IgD-negative memory B cell (primary cell): ENCODE results near the gene C11orf65. TPM values are rescaled to one million over a fixed set of nuclear protein-coding genes. Genes with fewer than 3 reads are reported as not detected.
A peak's percentile ranks its signal among the peaks of the same experiment; 100 is the strongest.
"Not testable (repeated sequence)": the region's sequence is repeated elsewhere in the genome, so short reads cannot be mapped to it uniquely, and the experiment has no call there.

Experiments used
- H3K27ac Mint-ChIP-seq, 3 donors: one replicate each; pipeline ENCODE4 v1.8.0; 2020 to 2022; ENCODE audit warnings: mild to moderate bottlenecking in 3 of 3, mixed read lengths in 3 of 3, moderate library complexity in 1 of 3
- H3K27me3 Mint-ChIP-seq: one replicate; pipeline ENCODE4 v1.8.0; 2021; ENCODE audit warnings: mixed read lengths
- H3K36me3 Mint-ChIP-seq: one replicate; pipeline ENCODE4 v1.8.0; 2020; ENCODE audit warnings: mild to moderate bottlenecking, mixed read lengths
- H3K4me1 Mint-ChIP-seq, 3 donors: one replicate each; pipeline ENCODE4 v1.8.0; 2020 to 2022; ENCODE audit warnings: mixed read lengths in 3 of 3, mild to moderate bottlenecking in 1 of 3
- H3K4me3 Mint-ChIP-seq, 4 donors: one replicate each; pipeline ENCODE4 v1.8.0; 2020 to 2022; ENCODE audit warnings: mild to moderate bottlenecking in 4 of 4, mixed read lengths in 4 of 4, moderate library complexity in 3 of 4
- H3K9me3 Mint-ChIP-seq, 3 donors: one replicate each; pipeline ENCODE4 v1.8.0; 2020 to 2021; ENCODE audit warnings: mixed read lengths in 3 of 3, mild to moderate bottlenecking in 1 of 3
- polyA plus RNA-seq: library from polyadenylated mRNA; unstranded; fragments of 300-500 nt; fragmentation: Illumina TruSeq; gene quantifications from one replicate; pipeline ENCODE4 v1.2.3, GENCODE V29; 2021

The C11orf65 gene
- polyA plus RNA-seq, 1 donor from 2014 or later, result 0.86 TPM

DNA sequence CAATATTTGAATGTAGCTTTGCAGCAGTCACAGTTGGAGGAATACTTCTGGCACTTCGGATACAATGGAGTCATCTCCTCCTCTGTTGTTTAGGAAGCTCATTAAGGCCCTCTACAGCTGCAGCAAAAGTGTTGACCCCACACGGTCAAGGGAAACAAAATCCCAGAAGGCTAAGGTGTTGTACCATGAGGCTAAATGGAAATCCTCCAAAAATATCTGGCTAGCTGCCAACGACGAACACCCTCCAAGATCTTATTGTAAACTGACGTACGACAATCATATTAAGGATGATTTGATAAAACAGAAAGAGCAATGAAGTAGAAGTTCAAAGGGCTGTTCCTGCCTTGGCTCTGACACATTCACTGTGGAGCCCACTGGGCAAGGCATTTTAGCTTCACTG, 26.9 kb upstream of the C11orf65 start:
- H3K9me3 Mint-ChIP-seq, result no peaks in the 10 kb centered on the region
- no peaks in the 10 kb centered on the region for H3K27me3 Mint-ChIP-seq
- peaks cover 3% of the 10 kb centered on the region for H3K36me3 Mint-ChIP-seq
- peak overlapping the region in 1 of 3 donors; percentile 2 for H3K27ac Mint-ChIP-seq
- H3K4me3 Mint-ChIP-seq, result peak overlapping the region in 1 of 4 donors; percentile 31
- peaks cover 11 to 18% (median 13%) of the 10 kb centered on the region in 3 donors for H3K4me1 Mint-ChIP-seq

DNA sequence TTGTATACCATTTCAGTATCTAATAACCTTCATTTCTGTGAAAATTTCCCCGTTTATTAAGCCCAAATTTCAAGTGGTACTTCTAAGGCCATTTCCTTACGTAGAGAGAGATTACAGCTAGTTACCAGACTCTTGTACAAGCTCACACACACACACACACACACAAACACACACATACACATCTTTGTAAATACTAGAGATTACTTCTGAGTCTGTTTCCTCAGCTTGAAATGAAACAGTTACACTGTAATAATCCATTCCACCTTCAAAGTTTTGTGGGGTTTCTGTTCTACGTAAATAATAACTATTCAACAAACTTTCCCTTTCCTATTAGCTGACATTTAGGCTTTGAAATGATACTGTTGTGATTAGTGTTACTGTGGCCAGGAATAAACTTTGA, 24.6 kb upstream of the C11orf65 start:
- no peak overlapping the region for H3K27ac Mint-ChIP-seq
- H3K4me1 Mint-ChIP-seq, result peaks cover 3 to 17% (median 6%) of the 10 kb centered on the region in 3 donors
- no peak overlapping the region for H3K4me3 Mint-ChIP-seq
- no peaks in the 10 kb centered on the region for H3K27me3 Mint-ChIP-seq
- H3K9me3 Mint-ChIP-seq, result no peaks in the 10 kb centered on the region
- H3K36me3 Mint-ChIP-seq, result peaks cover 7% of the 10 kb centered on the region

DNA sequence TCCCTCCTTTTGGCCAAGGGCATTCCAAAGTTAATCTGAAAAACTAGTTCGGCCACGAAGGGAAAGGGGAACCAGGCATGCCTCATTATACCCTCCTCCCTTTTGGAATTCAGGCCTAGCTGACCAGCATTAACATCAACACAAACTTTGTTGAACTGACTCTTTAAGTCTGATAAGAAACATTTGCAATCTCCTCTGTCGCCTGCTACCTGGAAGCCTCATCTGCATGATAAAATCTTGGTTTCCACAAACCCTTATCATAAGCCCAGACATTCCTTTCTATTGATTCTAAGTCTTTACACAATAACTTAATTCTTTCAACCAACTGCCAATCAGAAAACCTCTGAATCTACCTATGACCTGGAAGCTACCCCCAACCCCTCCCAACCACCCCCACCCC, 19.5 kb upstream of the C11orf65 start:
- H3K27ac Mint-ChIP-seq, result no peak overlapping the region
- no peaks in the 10 kb centered on the region for H3K27me3 Mint-ChIP-seq
- no peak overlapping the region for H3K4me3 Mint-ChIP-seq
- H3K4me1 Mint-ChIP-seq, result no peaks in the 10 kb centered on the region
- H3K36me3 Mint-ChIP-seq, result peaks cover 10% of the 10 kb centered on the region
- H3K9me3 Mint-ChIP-seq, result no peaks in the 10 kb centered on the region

- H3K36me3 Mint-ChIP-seq, result peaks cover 10% of the 10 kb centered on the region
- H3K9me3 Mint-ChIP-seq, result no peaks in the 10 kb centered on the region
- H3K27ac Mint-ChIP-seq, result no peak overlapping the region
- H3K4me1 Mint-ChIP-seq, result no peaks in the 10 kb centered on the region
- H3K27me3 Mint-ChIP-seq, result no peaks in the 10 kb centered on the region
- H3K4me3 Mint-ChIP-seq, result no peak overlapping the region
Observed at GRCh38 chr11:108486331-108486730, 19.0 kb upstream of the C11orf65 start.

- H3K4me3 Mint-ChIP-seq, result no peak overlapping the region
- no peaks in the 10 kb centered on the region for H3K9me3 Mint-ChIP-seq
- no peaks in the 10 kb centered on the region for H3K27me3 Mint-ChIP-seq
- H3K36me3 Mint-ChIP-seq, result peaks cover 8% of the 10 kb centered on the region
- peak overlapping the region in 1 of 3 donors; percentile 51 for H3K27ac Mint-ChIP-seq
- no peaks in the 10 kb centered on the region for H3K4me1 Mint-ChIP-seq
Observed at GRCh38 chr11:108483163-108483562, 15.8 kb upstream of the C11orf65 start.

DNA sequence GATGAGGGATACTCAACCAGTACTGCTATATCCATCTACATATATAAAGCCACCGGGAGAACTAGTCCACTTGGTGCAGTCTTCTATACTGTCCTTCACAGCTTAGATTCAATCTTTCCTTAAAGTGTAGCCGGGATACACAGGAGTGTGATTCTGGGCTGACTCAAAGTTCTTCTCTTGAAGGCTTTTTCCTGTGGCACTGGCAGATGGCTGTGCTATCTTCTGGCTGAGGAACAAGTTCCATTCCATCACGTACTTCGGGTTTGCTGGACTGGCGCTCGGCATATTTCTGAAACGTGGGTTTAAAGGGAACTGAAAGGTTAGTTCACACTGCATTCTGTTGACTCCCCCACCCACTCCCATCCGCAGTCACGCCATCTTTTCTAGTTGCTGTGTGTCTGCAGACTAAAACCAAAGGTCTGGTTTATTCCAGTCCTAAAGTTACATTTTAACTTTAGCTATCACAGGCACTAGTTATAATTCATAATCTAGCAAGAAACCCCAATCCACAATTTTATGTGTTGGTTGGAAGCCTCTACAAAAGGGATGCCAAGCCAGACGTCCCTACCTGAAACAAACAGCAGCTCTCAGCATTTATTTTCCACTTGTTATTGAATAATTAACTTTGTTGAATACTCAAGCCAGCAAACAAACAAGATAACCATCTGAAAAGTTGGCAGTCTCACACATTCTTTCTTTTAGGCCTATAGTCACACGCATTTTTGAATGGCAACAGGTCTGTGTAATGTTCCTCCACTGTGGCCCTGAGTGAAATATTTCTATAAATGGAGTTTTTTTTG, 7.5 kb upstream of the C11orf65 start:
- H3K9me3 Mint-ChIP-seq, result no peaks in the 10 kb centered on the region
- no peak overlapping the region for H3K4me3 Mint-ChIP-seq
- H3K27me3 Mint-ChIP-seq, result no peaks in the 10 kb centered on the region
- no peaks in the 10 kb centered on the region for H3K4me1 Mint-ChIP-seq
- H3K36me3 Mint-ChIP-seq, result peaks cover 5% of the 10 kb centered on the region
- H3K27ac Mint-ChIP-seq, result no peak overlapping the region

GRCh38 chr11:108472681-108473080, 5.4 kb upstream of the C11orf65 start:
- H3K4me1 Mint-ChIP-seq, result peaks cover 0 to 5% (median 2%) of the 10 kb centered on the region in 3 donors
- H3K9me3 Mint-ChIP-seq, result no peaks in the 10 kb centered on the region
- no peak overlapping the region for H3K4me3 Mint-ChIP-seq
- no peaks in the 10 kb centered on the region for H3K27me3 Mint-ChIP-seq
- H3K27ac Mint-ChIP-seq, result no peak overlapping the region
- H3K36me3 Mint-ChIP-seq, result peaks cover 5% of the 10 kb centered on the region

- Mint-ChIP-seq H3K4me1 (peaks cover 3 to 18% (median 4%) of the 10 kb centered on the region in 3 donors), H3K27ac (peak overlapping the region in 2 of 3 donors; percentile 95 to 100), H3K4me3 (peak overlapping the region; percentile 26 to 99 (median 95)), H3K27me3 (no peaks in the 10 kb centered on the region), H3K36me3 (no peaks in the 10 kb centered on the region), H3K9me3 (no peaks in the 10 kb centered on the region)
Observed at GRCh38 chr11:108468478-108468864, 1.1 kb upstream of the C11orf65 start.

GRCh38 chr11:108466405-108466804, 924 bp downstream of the C11orf65 start:
- Mint-ChIP-seq H3K4me3 (peak overlapping the region; percentile 92 to 99 (median 98)), H3K4me1 (peaks cover 3 to 18% (median 4%) of the 10 kb centered on the region in 3 donors), H3K27ac (peak overlapping the region; percentile 95 to 100 (median 99)), H3K36me3 (no peaks in the 10 kb centered on the region), H3K9me3 (no peaks in the 10 kb centered on the region), H3K27me3 (no peaks in the 10 kb centered on the region)

- Mint-ChIP-seq H3K27ac (no peak overlapping the region), H3K27me3 (no peaks in the 10 kb centered on the region), H3K4me3 (no peak overlapping the region), H3K36me3 (peaks cover 5% of the 10 kb centered on the region), H3K9me3 (peaks cover 6 to 11% (median 11%) of the 10 kb centered on the region in 3 donors), H3K4me1 (no peaks in the 10 kb centered on the region)
Observed at GRCh38 chr11:108453207-108453835, 14.0 kb downstream of the C11orf65 start.

DNA sequence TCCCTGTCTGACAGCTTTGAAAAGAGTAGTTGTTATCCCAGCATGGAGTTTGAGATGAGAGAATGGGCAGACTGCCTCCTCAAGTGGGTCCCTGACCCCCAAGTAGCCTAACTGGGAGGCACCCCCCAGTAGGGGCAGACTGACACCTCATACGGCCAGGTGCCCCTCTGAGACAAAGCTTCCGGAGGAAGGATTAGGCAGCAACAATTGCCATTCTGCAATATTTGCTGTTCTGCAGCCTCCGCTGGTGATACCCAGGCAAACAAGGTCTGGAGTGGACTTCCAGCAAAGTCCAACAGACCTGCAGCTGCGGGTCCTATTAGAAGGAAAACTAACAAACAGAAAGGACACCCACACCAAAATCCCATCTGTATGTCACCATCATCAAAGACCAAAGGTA, 25.9 kb downstream of the C11orf65 start:
- H3K9me3 Mint-ChIP-seq, result peaks cover 10 to 15% (median 15%) of the 10 kb centered on the region in 3 donors
- not testable (repeated sequence) for H3K27me3 Mint-ChIP-seq, H3K27ac Mint-ChIP-seq, H3K4me1 Mint-ChIP-seq, H3K4me3 Mint-ChIP-seq, H3K36me3 Mint-ChIP-seq

GRCh38 chr11:108436594-108436993, 30.7 kb downstream of the C11orf65 start:
- Mint-ChIP-seq H3K27me3 (peaks cover under 1% of the 10 kb centered on the region), H3K4me1 (no peaks in the 10 kb centered on the region), H3K27ac (no peak overlapping the region), H3K4me3 (no peak overlapping the region), H3K9me3 (peaks cover 1 to 7% (median 6%) of the 10 kb centered on the region in 3 donors), H3K36me3 (peaks cover 4% of the 10 kb centered on the region)

GRCh38 chr11:108435066-108435465, 32.3 kb downstream of the C11orf65 start:
- Mint-ChIP-seq H3K9me3 (peaks cover 0 to 4% (median 1%) of the 10 kb centered on the region in 3 donors), H3K36me3 (peaks cover 4% of the 10 kb centered on the region), H3K4me1 (no peaks in the 10 kb centered on the region), H3K27ac (no peak overlapping the region), H3K4me3 (no peak overlapping the region), H3K27me3 (no peaks in the 10 kb centered on the region)

DNA sequence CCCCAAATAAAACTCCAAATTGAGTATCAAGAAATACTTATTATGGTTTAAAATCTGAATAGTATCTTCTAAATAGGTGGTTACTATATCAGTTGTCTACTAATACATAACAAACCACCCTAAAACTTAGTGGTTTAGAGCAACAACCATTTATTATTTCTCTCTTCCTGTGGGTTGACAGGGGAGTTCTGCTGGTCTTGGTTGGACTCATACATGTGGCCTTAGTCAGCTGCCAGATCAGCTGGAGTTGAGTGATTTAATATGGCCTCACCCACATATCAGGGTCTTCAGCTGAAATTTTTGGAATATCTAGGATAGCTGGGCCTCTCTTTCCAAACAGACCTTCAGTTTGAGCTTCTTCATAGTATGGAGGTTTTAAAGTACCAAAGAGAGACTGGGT, 34.5 kb downstream of the C11orf65 start:
- no peak overlapping the region for H3K27ac Mint-ChIP-seq
- H3K9me3 Mint-ChIP-seq, result peaks cover 0 to 9% (median 1%) of the 10 kb centered on the region in 3 donors
- H3K4me1 Mint-ChIP-seq, result no peaks in the 10 kb centered on the region
- peaks cover 2% of the 10 kb centered on the region for H3K36me3 Mint-ChIP-seq
- H3K4me3 Mint-ChIP-seq, result no peak overlapping the region
- H3K27me3 Mint-ChIP-seq, result no peaks in the 10 kb centered on the region

- Mint-ChIP-seq H3K27ac (no peak overlapping the region), H3K9me3 (peaks cover 0 to 9% (median 3%) of the 10 kb centered on the region in 3 donors), H3K4me3 (no peak overlapping the region), H3K27me3 (no peaks in the 10 kb centered on the region), H3K4me1 (no peaks in the 10 kb centered on the region), H3K36me3 (peaks cover 2% of the 10 kb centered on the region)
Observed at GRCh38 chr11:108431997-108432396, 35.3 kb downstream of the C11orf65 start.

- H3K4me1 Mint-ChIP-seq, result no peaks in the 10 kb centered on the region
- H3K4me3 Mint-ChIP-seq, result no peak overlapping the region
- no peaks in the 10 kb centered on the region for H3K27me3 Mint-ChIP-seq
- H3K36me3 Mint-ChIP-seq, result peaks cover 2% of the 10 kb centered on the region
- H3K9me3 Mint-ChIP-seq, result peaks cover 0 to 7% (median 2%) of the 10 kb centered on the region in 3 donors
- H3K27ac Mint-ChIP-seq, result no peak overlapping the region
Observed at GRCh38 chr11:108431370-108431769, 36.0 kb downstream of the C11orf65 start.
